H9 (cell line): Measurements from ENCODE around the gene TEX44. TPM values are rescaled to one million over a fixed set of nuclear protein-coding genes. Genes with fewer than 3 reads are reported as not detected.
A peak's percentile ranks its signal among the peaks of the same experiment; 100 is the strongest.

ENCODE experiments used
- DNase-seq: peaks from one replicate; pipeline ENCODE4 v3.0.0-alpha.2; 2017
- H2AFZ ChIP-seq: one replicate; pipeline ENCODE4 v1.6.1; 2013; ENCODE audit warnings: mild to moderate bottlenecking, low read length, control low read depth, moderate library complexity
- H2AK5ac ChIP-seq: 2 replicates; pipeline ENCODE4 v1.6.1; 2013; ENCODE audit warnings: low read length, control low read depth, mixed read lengths; ENCODE audit not compliant: insufficient read length
- H2BK120ac ChIP-seq: one replicate; pipeline ENCODE4 v1.6.1; 2013; ENCODE audit warnings: low read depth, mild to moderate bottlenecking, low read length, control low read depth, inconsistent platforms; ENCODE audit not compliant: poor library complexity, severe bottlenecking
- H2BK12ac ChIP-seq: 2 replicates; pipeline ENCODE4 v1.6.1; 2013; ENCODE audit warnings: low read length, control low read depth, mixed read lengths, low read depth; ENCODE audit not compliant: insufficient read length
- H2BK15ac ChIP-seq: 2 replicates; pipeline ENCODE4 v1.6.1; 2013; ENCODE audit warnings: low read depth, low read length, control low read depth
- H2BK20ac ChIP-seq: one replicate; pipeline ENCODE4 v1.6.1; 2013; ENCODE audit warnings: low read depth, mild to moderate bottlenecking, low read length, control low read depth, inconsistent platforms; ENCODE audit not compliant: poor library complexity, severe bottlenecking
- H2BK5ac ChIP-seq: 2 replicates; pipeline ENCODE4 v1.6.1; 2013; ENCODE audit warnings: low read length, control low read depth, mixed read lengths; ENCODE audit not compliant: insufficient read length
- H3K14ac ChIP-seq: 2 replicates; pipeline ENCODE4 v1.6.1; 2013; ENCODE audit warnings: low read length, control low read depth; ENCODE audit not compliant: insufficient read depth
- H3K18ac ChIP-seq: 2 replicates; pipeline ENCODE4 v1.6.1; 2013; ENCODE audit warnings: low read depth, mild to moderate bottlenecking, mixed read lengths, low read length, control low read depth; ENCODE audit not compliant: insufficient read length
- H3K23ac ChIP-seq: 2 replicates; pipeline ENCODE4 v1.6.1; 2013; ENCODE audit warnings: low read length, control low read depth, mixed read lengths, low read depth; ENCODE audit not compliant: insufficient read length
- H3K23me2 ChIP-seq: 2 replicates; pipeline ENCODE4 v1.6.1; 2013; ENCODE audit warnings: low read depth, mild to moderate bottlenecking, mixed read lengths, low read length, control low read depth; ENCODE audit not compliant: insufficient read length, poor library complexity, severe bottlenecking
- H3K27ac ChIP-seq: 2 replicates; pipeline ENCODE4 v1.5.1; 2013; ENCODE audit warnings: low read length, control low read depth, mixed read lengths, low read depth; ENCODE audit not compliant: insufficient read length
- H3K27me3 ChIP-seq: 2 replicates; pipeline ENCODE4 v1.6.1; 2013; ENCODE audit warnings: low read length, control low read depth, inconsistent platforms; ENCODE audit not compliant: insufficient read depth
- H3K4ac ChIP-seq: 2 replicates; pipeline ENCODE4 v1.6.1; 2013; ENCODE audit warnings: low read depth, mild to moderate bottlenecking, control low read depth, inconsistent platforms, low read length, moderate library complexity
- H3K4me1 ChIP-seq: 2 replicates; pipeline ENCODE4 v1.6.1; 2013; ENCODE audit warnings: low read length, control low read depth, inconsistent platforms; ENCODE audit not compliant: insufficient read depth
- H3K4me2 ChIP-seq: 2 replicates; pipeline ENCODE4 v1.6.1; 2013; ENCODE audit warnings: low read length, control low read depth, mixed read lengths; ENCODE audit not compliant: insufficient read length, insufficient read depth
- H3K56ac ChIP-seq: 2 replicates; pipeline ENCODE4 v1.6.1; 2013; ENCODE audit warnings: low read depth, mild to moderate bottlenecking, mixed read lengths, low read length, control low read depth; ENCODE audit not compliant: insufficient read length
- H3K79me1 ChIP-seq: 2 replicates; pipeline ENCODE4 v1.6.1; 2013; ENCODE audit warnings: low read depth, mild to moderate bottlenecking, moderate library complexity, low read length, control low read depth, inconsistent platforms; ENCODE audit not compliant: insufficient read depth, poor library complexity, severe bottlenecking
- H3K79me2 ChIP-seq: 2 replicates; pipeline ENCODE4 v1.6.1; 2013; ENCODE audit warnings: low read length, control low read depth, inconsistent platforms; ENCODE audit not compliant: insufficient read depth
- H3K9ac ChIP-seq: 2 replicates; pipeline ENCODE4 v1.6.1; 2013; ENCODE audit warnings: low read length, control low read depth, mixed read lengths; ENCODE audit not compliant: insufficient read length; ENCODE audit errors: extremely low read depth
- H3K9me3 ChIP-seq: one replicate; pipeline ENCODE4 v1.6.1; 2013; ENCODE audit warnings: low read depth, low read length, inconsistent platforms; ENCODE audit not compliant: control insufficient read depth
- H3T11ph ChIP-seq: one replicate; pipeline ENCODE4 v1.6.1; 2013; ENCODE audit warnings: mild to moderate bottlenecking, low read length, control low read depth, inconsistent platforms
- H4K20me1 ChIP-seq: one replicate; pipeline ENCODE4 v1.6.1; 2013; ENCODE audit not compliant: control insufficient read depth, insufficient read length, insufficient read depth
- H4K5ac ChIP-seq: 2 replicates; pipeline ENCODE4 v1.6.1; 2013; ENCODE audit warnings: low read depth, mild to moderate bottlenecking, mixed read lengths, low read length, control low read depth; ENCODE audit not compliant: insufficient read length
- H4K8ac ChIP-seq: replicated peaks from 2 replicates; pipeline ENCODE4 v1.6.1; 2013; ENCODE audit warnings: low read length, control low read depth, mixed read lengths, low read depth; ENCODE audit not compliant: insufficient read length
- H4K91ac ChIP-seq: 2 replicates; pipeline ENCODE4 v1.6.1; 2013; ENCODE audit warnings: low read depth, mild to moderate bottlenecking, moderate library complexity, mixed read lengths, low read length, control low read depth; ENCODE audit not compliant: insufficient read length
- H3K27ac Mint-ChIP-seq, 3 experiments: 2 replicates in 2 of 3; 3 replicates in 1 of 3; pipeline ENCODE4 v1.8.0; 2020 to 2021; ENCODE audit warnings: mixed read lengths in 3 of 3, mild to moderate bottlenecking in 1 of 3, moderate library complexity in 1 of 3
- H3K27me3 Mint-ChIP-seq: 2 replicates; pipeline ENCODE4 v1.8.0; 2021; ENCODE audit warnings: low read depth, mild to moderate bottlenecking, moderate library complexity, mixed read lengths
- H3K36me3 Mint-ChIP-seq, 3 experiments: 2 replicates in 2 of 3; 3 replicates in 1 of 3; pipeline ENCODE4 v1.8.0; 2020 to 2021; ENCODE audit warnings: low read depth in 3 of 3, mixed read lengths in 3 of 3; ENCODE audit not compliant: insufficient read depth in 1 of 3
- H3K4me1 Mint-ChIP-seq, 2 experiments: 2 replicates each; pipeline ENCODE4 v1.8.0; 2020; ENCODE audit warnings: mixed read lengths in 2 of 2
- H3K4me3 Mint-ChIP-seq, 2 experiments: 2 replicates in 1 of 2; 3 replicates in 1 of 2; pipeline ENCODE4 v1.8.0; 2020 to 2021; ENCODE audit warnings: mild to moderate bottlenecking in 2 of 2, mixed read lengths in 2 of 2, moderate library complexity in 1 of 2
- H3K9me3 Mint-ChIP-seq, 2 experiments: 2 replicates in 1 of 2; 3 replicates in 1 of 2; pipeline ENCODE4 v1.8.0; 2020; ENCODE audit warnings: mild to moderate bottlenecking in 2 of 2, mixed read lengths in 2 of 2, moderate library complexity in 1 of 2
- CTCF ChIP-seq: fragments of 200-600 bp; sonication (generic); conservative IDR thresholded peaks from 3 replicates; pipeline ENCODE4 v1.8.0; 2021; ENCODE audit warnings: antibody characterized with exemption, mild to moderate bottlenecking
- WGBS: extraction: QIAGEN DNeasy Blood & Tissue Kit; methylation state at CpG from one replicate; pipeline ENCODE4 v1.1.7; 2013; ENCODE audit warnings: missing lambda C conversion rate, low lambda C conversion rate, mixed read lengths; ENCODE audit not compliant: insufficient read length; ENCODE audit errors: extremely low coverage; 5-methylcytosine and 5-hydroxymethylcytosine counted together
- total RNA-seq: library from RNA; stranded (reverse); gene quantifications from 2 replicates; pipeline ENCODE4 v1.2.1, GENCODE V29; 2021

Gene TEX44
- total RNA-seq, 1 experiment from 2014 or later = not detected

- Histone ChIP-seq H4K8ac (no peak overlapping the region), H3K4ac (no peak overlapping the region), H3K23ac (no peak overlapping the region), H3K27ac (no peak overlapping the region), H2AFZ (no peak overlapping the region), H3K9ac (no peak overlapping the region), H3K23me2 (no peaks in the 10 kb centered on the region), H4K20me1 (no peaks in the 10 kb centered on the region), H2BK120ac (no peak overlapping the region), H2BK12ac (no peak overlapping the region), H4K91ac (no peak overlapping the region), H3K56ac (no peak overlapping the region), H3K4me2 (no peak overlapping the region), H3K79me2 (no peaks in the 10 kb centered on the region), H3K4me1 (peaks cover 2% of the 10 kb centered on the region; the same call in 1 of the 2 replicates), H2BK5ac (no peak overlapping the region), H4K5ac (no peak overlapping the region), H3K79me1 (no peaks in the 10 kb centered on the region), H3K27me3 (no peaks in the 10 kb centered on the region), H2BK20ac (no peak overlapping the region), H3K14ac (no peak overlapping the region), H2BK15ac (no peak overlapping the region), H2AK5ac (no peak overlapping the region), H3K18ac (no peak overlapping the region), H3K9me3 (no peaks in the 10 kb centered on the region), H3T11ph (no peak overlapping the region)
- H3K9me3 Mint-ChIP-seq = no peaks in the 10 kb centered on the region; a peak in 1 of 5 replicates
- TF ChIP-seq CTCF = no peak
- no CpG with 5 or more reads among the region's 6 CpGs for WGBS
- peak overlapping the region in 1 of 3 experiments; percentile 54; a peak in 1 of 7 replicates for H3K27ac Mint-ChIP-seq
- no peaks in the 10 kb centered on the region; the same call in 1 of the 2 replicates for H3K27me3 Mint-ChIP-seq
- peaks cover 12 to 24% of the 10 kb centered on the region in 2 experiments for H3K4me1 Mint-ChIP-seq
- no peak for DNase-seq
- H3K4me3 Mint-ChIP-seq = no peak overlapping the region
- no peaks in the 10 kb centered on the region for H3K36me3 Mint-ChIP-seq
These were observed 47.6 kb downstream of the TEX44 start for GRCh38 chr2:231640241-231640640.
